NCI-H82 treated with DMSO at 0.1 percent for 48 hours (cell line): Measurements from ENCODE around the gene NR1D2.
A peak's percentile ranks its signal among the peaks of the same experiment; 100 is the strongest.
"Not testable (repeated sequence)": the region's sequence is repeated elsewhere in the genome, so short reads cannot be mapped to it uniquely, and the experiment has no call there.

Experiments used
- DNase-seq: peaks from one replicate; lab custom pipeline; 2025; ENCODE audit not compliant: unreplicated experiment; lab: John Stamatoyannopoulos, UW

The NR1D2 gene

GRCh38 chr3:23944861-23945662 lies at the start of gene NR1D2:
TSS of gene NR1D2 (plus strand) at chr3:23945286. CDS start at chr3:23945579, 293 bp downstream.
- DNase-seq = peak; percentile 60

GRCh38 chr3:23900744-23901143 lies 44.3 kb upstream of the NR1D2 start:
- DNase-seq = no peak

GRCh38 chr3:23904545-23904944 lies 40.5 kb upstream of the NR1D2 start:
- DNase-seq = no peak

- no peak for DNase-seq
Observed at GRCh38 chr3:23909341-23909740, 35.7 kb upstream of the NR1D2 start.

GRCh38 chr3:23911397-23911796 lies 33.7 kb upstream of the NR1D2 start:
- DNase-seq = no peak

GRCh38 chr3:23912335-23912734 lies 32.8 kb upstream of the NR1D2 start:
- DNase-seq = not testable (repeated sequence)

- no peak for DNase-seq
Observed at GRCh38 chr3:23913182-23913581, 31.9 kb upstream of the NR1D2 start.

- no peak for DNase-seq
Observed at GRCh38 chr3:23913873-23914743, 31.0 kb upstream of the NR1D2 start.

- peak; percentile 43 for DNase-seq
Observed at GRCh38 chr3:23915537-23916108, 29.5 kb upstream of the NR1D2 start.

- no peak for DNase-seq
Observed at GRCh38 chr3:23916152-23916885, 28.8 kb upstream of the NR1D2 start.

- peak; percentile 88 for DNase-seq
Observed at GRCh38 chr3:23916886-23917678, 28.0 kb upstream of the NR1D2 start, which contains the start of the genes NKIRAS1 and RPL15. TSS of gene NKIRAS1 (minus strand) at chr3:23916990. CDS start at chr3:23910904, 6,086 bp downstream. TSS of gene RPL15 (plus strand) at chr3:23917132. CDS start at chr3:23917860, 728 bp downstream.

- DNase-seq = not testable (repeated sequence)
Observed at GRCh38 chr3:23917679-23918303, 27.3 kb upstream of the NR1D2 start.

GRCh38 chr3:23918331-23918730 lies 26.8 kb upstream of the NR1D2 start:
- not testable (repeated sequence) for DNase-seq

- no peak for DNase-seq
Observed at GRCh38 chr3:23919628-23920027, 25.5 kb upstream of the NR1D2 start.

- DNase-seq = no peak
Observed at GRCh38 chr3:23920151-23920655, 24.9 kb upstream of the NR1D2 start.

GRCh38 chr3:23921052-23921511 lies 24.0 kb upstream of the NR1D2 start:
- no peak for DNase-seq

- no peak for DNase-seq
Observed at GRCh38 chr3:23923786-23924185, 21.3 kb upstream of the NR1D2 start.

- DNase-seq = no peak
Observed at GRCh38 chr3:23926246-23926645, 18.8 kb upstream of the NR1D2 start.

GRCh38 chr3:23926736-23927135 lies 18.4 kb upstream of the NR1D2 start:
- DNase-seq = no peak
